ENCODE measurements around the gene ZKSCAN3. TPM values are rescaled to one million over a fixed set of nuclear protein-coding genes. Genes with fewer than 3 reads are reported as not detected.

ZKSCAN3 gene
- total and polyA plus RNA-seq, 2 of the 8 experiments (the other 6 are each of a cell fraction or from before 2014, with no cell fraction given): 2.7 to 9.8 TPM

DNA sequence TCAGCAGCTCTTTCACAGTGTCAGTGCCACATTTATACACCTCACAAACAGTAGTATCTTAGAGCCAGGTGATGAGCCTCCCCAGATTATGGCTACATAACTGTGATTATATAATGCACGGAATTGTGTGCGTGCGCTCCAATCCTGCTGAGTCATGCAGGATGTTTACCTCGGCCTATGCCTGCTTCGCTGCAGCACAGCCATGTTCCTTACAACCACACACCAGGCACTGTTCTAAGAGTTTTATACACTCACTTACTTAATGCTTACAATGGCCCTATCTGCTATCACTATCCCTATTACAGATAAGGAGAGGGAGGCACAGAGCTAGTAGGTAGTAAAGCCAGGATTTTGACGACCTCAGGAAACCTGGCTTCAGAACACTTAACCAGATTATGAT lies 7.3 kb downstream of the ZKSCAN3 start:
- peaks cover 0 to 2% (median 0%) of the 10 kb centered on the region in 4 experiments; a peak in 1 of 8 replicates for H3K36me3 ChIP-seq (ENCODE audit: control insufficient read depth in 2 of 4, insufficient read depth in 4 of 4, low read length in 3 of 4)
- H3K27ac ChIP-seq (ENCODE audit: low read depth, low read length): no peak overlapping the region
- H4K8ac ChIP-seq (ENCODE audit: extremely low read depth, insufficient read depth, low read length): no peak overlapping the region; the same call in 1 of the 2 replicates
- peaks cover 4 to 6% (median 4%) of the 10 kb centered on the region in 4 experiments; a peak in 4 of 7 replicates for H3K4me1 ChIP-seq (replicated peaks in 1 of 4; ENCODE audit: control insufficient read depth in 3 of 4, insufficient read depth in 4 of 4, low read length in 3 of 4)
- H4K5ac ChIP-seq (ENCODE audit: insufficient read length, low read depth, low read length): no peak overlapping the region
- H2AFZ ChIP-seq (ENCODE audit: low read length): no peak overlapping the region
- H3K4me2 ChIP-seq (ENCODE audit: insufficient read depth in 1 of 2, low read depth in 2 of 2, low read length in 2 of 2): no peak overlapping the region; a peak in 1 of 4 replicates
- 90% methylated on average over 6 of the region's 6 CpGs; no CpG with 5 or more reads in 1 of the 2 experiments for WGBS, 2 experiments (ENCODE audit: extremely low coverage in 1 of 2, insufficient coverage in 1 of 2, insufficient read length in 1 of 2, insufficient replicate concordance in 2 of 2, low coverage in 1 of 2, low lambda C conversion rate in 2 of 2, missing lambda C conversion rate in 1 of 2)
- H3K14ac ChIP-seq (ENCODE audit: insufficient read length): no peak overlapping the region
- no peak overlapping the region for H3K4me3 ChIP-seq (ENCODE audit: extremely low read depth in 1 of 4, insufficient read depth in 2 of 4, low read depth in 3 of 4, low read length in 4 of 4)
- peaks cover 0 to 3% of the 10 kb centered on the region in 2 experiments; a peak in 2 of 4 replicates for H3K9me3 ChIP-seq (ENCODE audit: insufficient read depth in 2 of 2, low read depth in 1 of 2, low read length in 1 of 2)
- no peak overlapping the region for H3K4ac ChIP-seq (replicated peaks; ENCODE audit: insufficient read length, low read depth, low read length)
- no peak for DNase-seq (ENCODE audit: low read depth in 1 of 2, low spot score in 2 of 2)
- H3K56ac ChIP-seq (replicated peaks; ENCODE audit: insufficient read length, low read depth, low read length): no peak overlapping the region
- H3K27me3 ChIP-seq (replicated peaks in 1 of 4; ENCODE audit: control insufficient read depth in 3 of 4, extremely low read depth in 1 of 4, insufficient read depth in 3 of 4, low read length in 3 of 4): no peaks in the 10 kb centered on the region
- no peak overlapping the region for H2BK20ac ChIP-seq (ENCODE audit: low read length)
- H2AK5ac ChIP-seq (ENCODE audit: low read depth, low read length): no peak overlapping the region
- H3K79me2 ChIP-seq (ENCODE audit: control insufficient read depth in 1 of 2, insufficient read depth in 2 of 2, low read length in 2 of 2): peaks cover 5 to 22% of the 10 kb centered on the region in 2 experiments; a peak in 2 of 4 replicates
- 0 out of 2 replicates have a peak, but pooled peaks cover 3% of the 10 kb centered on the region for H3K23me2 ChIP-seq (ENCODE audit: low read depth, low read length)
- 0 out of 2 replicates have a peak overlapping the region, but pooled peaks have one; percentile 26 for H2BK5ac ChIP-seq (ENCODE audit: low read depth, low read length)
- no peak for FAIRE-seq
- no peak overlapping the region for H4K91ac ChIP-seq (replicated peaks; ENCODE audit: insufficient read length, low read length)
- 0 out of 2 replicates have a peak overlapping the region, but pooled peaks have one; percentile 2 for H2BK15ac ChIP-seq (ENCODE audit: low read length)
- H4K20me1 ChIP-seq (replicated peaks in 1 of 2; ENCODE audit: control insufficient read depth in 1 of 2, insufficient read depth in 2 of 2, low read length in 2 of 2): peaks cover 0 to 7% of the 10 kb centered on the region in 2 experiments
- peak overlapping the region; percentile 22 for H2BK120ac ChIP-seq (replicated peaks; ENCODE audit: low read depth, low read length)
- no peak overlapping the region for H3K18ac ChIP-seq (ENCODE audit: extremely low read depth, low read length)
- TF ChIP-seq CHD1 (IDR thresholded peaks at IDR 0.05; ENCODE audit: low read depth, low read length): no peak
- peak; percentile 7; the same call in 1 of the 2 replicates for TF ChIP-seq MAFK (IDR thresholded peaks at IDR 0.05; ENCODE audit: low read depth, low read length)
- H2BK12ac ChIP-seq (ENCODE audit: low read depth, low read length): peak overlapping the region; percentile 18; the same call in 1 of the 2 replicates
- H3K9ac ChIP-seq (replicated peaks in 1 of 4; ENCODE audit: extremely low read depth in 1 of 4, low read depth in 3 of 4, low read length in 3 of 4): no peak overlapping the region
- no peak overlapping the region for H3K23ac ChIP-seq (ENCODE audit: insufficient read length)
- ChIA-PET POLR2A (ENCODE audit: partially characterized antibody) (interaction anchor here (0.7 to 3.7 kb wide), 3 partner anchors 22 to 228 kb away, joined by 3 to 36 read pairs (median 12); partner anchors contain the start of genes PGBD1 and ZSCAN31), CTCF (ENCODE audit: partially characterized antibody) (interaction anchor here (0.7 to 4.2 kb wide), 18 partner anchors 7 to 535 kb away, joined by 3 to 34 read pairs (median 5); partner anchors contain the start of gene PGBD1)
- H3K79me1 ChIP-seq (ENCODE audit: low read depth, low read length): no peaks in the 10 kb centered on the region; the same call in 1 of the 2 replicates

All from H1 (cell line).